NCI-H187 (cell line): ENCODE data around the gene GABARAPL2.
"Not testable (repeated sequence)": the region's sequence is repeated elsewhere in the genome, so short reads cannot be mapped to it uniquely, and the experiment has no call there.

Experiments used
- DNase-seq, 2 experiments: peaks; one replicate each; lab custom pipeline; 2025; lab: John Stamatoyannopoulos, UW

The GABARAPL2 gene

GRCh38 chr16:75566040-75566757 is at the start of gene GABARAPL2:
GABARAPL2 (plus strand) TSS chr16:75566379; CDS start chr16:75566487, 108 bp downstream.
- DNase-seq = peak; percentile 59 to 76

- no peak for DNase-seq
Measured at GRCh38 chr16:75519175-75519574, 47.0 kb upstream of the GABARAPL2 start.

GRCh38 chr16:75526032-75526790 is 40.0 kb upstream of the GABARAPL2 start:
- DNase-seq = no peak

- DNase-seq = no peak
Measured at GRCh38 chr16:75527825-75528299, 38.3 kb upstream of the GABARAPL2 start.

GRCh38 chr16:75529056-75529905 is 36.9 kb upstream of the GABARAPL2 start:
- no peak for DNase-seq

- no peak for DNase-seq
Measured at GRCh38 chr16:75529959-75530358, 36.2 kb upstream of the GABARAPL2 start.

GRCh38 chr16:75532142-75532765 is 33.9 kb upstream of the GABARAPL2 start:
- DNase-seq = no peak

- DNase-seq = no peak
Measured at GRCh38 chr16:75532791-75533190, 33.4 kb upstream of the GABARAPL2 start.

- no peak for DNase-seq
Measured at GRCh38 chr16:75534560-75535205, 31.5 kb upstream of the GABARAPL2 start.

- DNase-seq = no peak
Measured at GRCh38 chr16:75535211-75535843, 30.9 kb upstream of the GABARAPL2 start.

GRCh38 chr16:75535901-75536300 is 30.3 kb upstream of the GABARAPL2 start, which contains the start of gene CHST5:
CHST5 (minus strand) TSS chr16:75536108; CDS start chr16:75530384, 5,724 bp downstream.
- no peak for DNase-seq

- DNase-seq = no peak
Measured at GRCh38 chr16:75537776-75538175, 28.4 kb upstream of the GABARAPL2 start.

- DNase-seq = not testable (repeated sequence)
Measured at GRCh38 chr16:75538882-75539565, 27.2 kb upstream of the GABARAPL2 start.

- DNase-seq = no peak
Measured at GRCh38 chr16:75541236-75541635, 24.9 kb upstream of the GABARAPL2 start.

GRCh38 chr16:75542462-75542861 is 23.7 kb upstream of the GABARAPL2 start:
- not testable (repeated sequence) for DNase-seq

- not testable (repeated sequence) for DNase-seq
Measured at GRCh38 chr16:75545879-75546278, 20.3 kb upstream of the GABARAPL2 start.

- no peak for DNase-seq
Measured at GRCh38 chr16:75546293-75546692, 19.9 kb upstream of the GABARAPL2 start.

- not testable (repeated sequence) for DNase-seq
Measured at GRCh38 chr16:75548456-75548855, 17.7 kb upstream of the GABARAPL2 start.

GRCh38 chr16:75550211-75550662 is 15.9 kb upstream of the GABARAPL2 start:
- DNase-seq = no peak

GRCh38 chr16:75552951-75553350 is 13.2 kb upstream of the GABARAPL2 start:
- no peak for DNase-seq
